Right atrium auricular region (tissue), 2 donors: ENCODE data around the gene CTCFL. TPM values are rescaled to one million over a fixed set of nuclear protein-coding genes. Genes with fewer than 3 reads are reported as not detected.

Experiments
- DNase-seq: peaks from one replicate; pipeline ENCODE4 v3.0.0-alpha.2; 2019; ENCODE audit warnings: low spot score
- H3K27ac ChIP-seq, 2 donors: fragments of 200-600 bp; sonication (generic); 1 replicate in 1 of 2; 2 replicates in 1 of 2; pipeline ENCODE4 v1.5.1; 2016 to 2019
- H3K27me3 ChIP-seq, 2 donors: fragments of 200-600 bp; sonication (generic); one replicate each; pipeline versions ENCODE4 v1.5.1 to v1.6.0; 2017 to 2019
- H3K36me3 ChIP-seq: fragments of 200-600 bp; sonication (generic); one replicate; pipeline ENCODE4 v1.5.1; 2016
- H3K4me1 ChIP-seq, 2 donors: fragments of 200-600 bp; sonication (generic); one replicate each; pipeline versions ENCODE4 v1.5.1 to v1.6.0; 2017 to 2019
- H3K4me3 ChIP-seq, 2 donors: fragments of 200-600 bp; sonication (generic); 1 replicate in 1 of 2; 2 replicates in 1 of 2; pipeline ENCODE4 v1.5.1; 2017 to 2019; ENCODE audit warnings: mild to moderate bottlenecking in 1 of 2, moderate library complexity in 1 of 2
- H3K9me3 ChIP-seq, 2 donors: fragments of 200-600 bp; sonication (generic); one replicate each; pipeline ENCODE4 v1.5.1; 2019
- CTCF ChIP-seq, 2 donors: fragments of 200-600 bp; sonication (generic); IDR thresholded peaks; one replicate each; pipeline ENCODE4 v1.5.1; 2019; ENCODE audit warnings: antibody characterized with exemption in 2 of 2
- total RNA-seq, 2 donors: library from RNA; depleted of rRNA; stranded (reverse); fragments of >200 nt; gene quantifications; one replicate each; pipeline ENCODE4 v1.1.0, GENCODE V29; 2016

CTCFL gene
- total RNA-seq, 2 donors from 2014 or later, result not detected

DNA sequence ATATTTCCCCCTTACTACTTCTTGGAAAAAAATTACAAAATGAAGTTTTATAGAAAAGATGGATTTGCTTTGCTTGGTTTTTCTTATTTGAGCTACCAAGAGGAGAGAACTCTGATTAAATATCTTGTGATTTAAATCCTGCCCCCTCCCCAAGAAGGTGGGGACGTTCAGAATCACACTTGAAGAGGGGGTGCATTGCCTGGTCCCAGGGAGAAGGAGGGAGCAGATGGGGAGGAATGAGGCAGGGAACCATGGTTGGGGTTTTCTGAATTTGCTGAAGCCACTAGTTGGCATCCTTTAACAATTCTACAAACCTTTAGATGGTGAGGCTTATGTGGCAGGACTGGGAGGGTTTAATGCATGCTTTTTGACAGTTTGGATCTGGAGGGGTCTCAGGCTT lies 41.5 kb upstream of the CTCFL start:
- H3K36me3 ChIP-seq, result no peaks in the 10 kb centered on the region
- no peaks in the 10 kb centered on the region for H3K9me3 ChIP-seq
- TF ChIP-seq CTCF (IDR thresholded peaks at IDR 0.05), result no peak
- DNase-seq, result no peak
- no peak overlapping the region for H3K4me3 ChIP-seq
- H3K27me3 ChIP-seq, result no peaks in the 10 kb centered on the region
- H3K4me1 ChIP-seq, result no peaks in the 10 kb centered on the region
- H3K27ac ChIP-seq, result no peak overlapping the region

DNA sequence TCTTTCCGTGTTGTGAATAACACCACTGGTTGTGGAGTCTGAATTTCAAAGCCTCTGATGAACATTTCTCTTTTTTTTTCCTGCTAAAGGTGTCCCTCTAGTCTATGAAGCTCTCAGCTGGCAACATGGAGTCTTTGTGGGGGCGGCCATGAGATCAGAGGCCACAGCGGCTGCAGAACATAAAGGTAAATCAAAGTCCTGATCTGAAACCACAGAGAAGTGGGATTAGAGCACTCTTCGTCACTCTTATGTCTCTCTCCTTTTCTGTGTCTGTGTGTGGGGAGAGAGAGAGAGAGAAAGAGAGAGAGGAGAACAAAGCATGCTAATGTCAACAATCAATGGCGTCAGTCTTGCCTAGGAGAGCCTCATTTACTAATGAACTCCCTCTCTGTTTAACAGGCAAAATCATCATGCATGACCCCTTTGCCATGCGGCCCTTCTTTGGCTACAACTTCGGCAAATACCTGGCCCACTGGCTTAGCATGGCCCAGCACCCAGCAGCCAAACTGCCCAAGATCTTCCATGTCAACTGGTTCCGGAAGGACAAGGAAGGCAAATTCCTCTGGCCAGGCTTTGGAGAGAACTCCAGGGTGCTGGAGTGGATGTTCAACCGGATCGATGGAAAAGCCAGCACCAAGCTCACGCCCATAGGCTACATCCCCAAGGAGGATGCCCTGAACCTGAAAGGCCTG lies 40.2 kb upstream of the CTCFL start:
- Histone ChIP-seq H3K4me3 (no peak overlapping the region), H3K4me1 (no peaks in the 10 kb centered on the region), H3K9me3 (no peaks in the 10 kb centered on the region), H3K36me3 (no peaks in the 10 kb centered on the region), H3K27ac (no peak overlapping the region), H3K27me3 (no peaks in the 10 kb centered on the region)
- no peak for DNase-seq
- TF ChIP-seq CTCF (IDR thresholded peaks at IDR 0.05), result no peak

DNA sequence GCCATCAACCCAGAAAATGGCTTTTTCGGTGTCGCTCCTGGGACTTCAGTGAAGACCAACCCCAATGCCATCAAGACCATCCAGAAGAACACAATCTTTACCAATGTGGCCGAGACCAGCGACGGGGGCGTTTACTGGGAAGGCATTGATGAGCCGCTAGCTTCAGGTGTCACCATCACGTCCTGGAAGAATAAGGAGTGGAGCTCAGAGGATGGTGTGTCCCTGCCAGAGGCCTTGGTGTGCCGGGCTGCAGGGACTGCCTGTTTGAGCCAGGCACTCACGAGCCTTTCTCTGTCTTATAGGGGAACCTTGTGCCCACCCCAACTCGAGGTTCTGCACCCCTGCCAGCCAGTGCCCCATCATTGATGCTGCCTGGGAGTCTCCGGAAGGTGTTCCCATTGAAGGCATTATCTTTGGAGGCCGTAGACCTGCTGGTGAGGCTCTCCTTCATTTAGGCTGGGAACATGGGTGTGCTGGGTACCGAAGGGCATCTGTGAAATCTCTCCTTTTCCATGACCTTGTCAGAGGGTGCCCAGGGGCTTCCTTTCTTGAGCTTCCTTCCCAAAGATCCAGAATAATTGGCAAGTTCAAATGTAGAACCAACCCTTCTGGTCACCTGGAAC lies 39.4 kb upstream of the CTCFL start:
- no peaks in the 10 kb centered on the region for H3K9me3 ChIP-seq
- no peak for DNase-seq
- no peak overlapping the region for H3K27ac ChIP-seq
- no peak for TF ChIP-seq CTCF (IDR thresholded peaks at IDR 0.05)
- H3K4me1 ChIP-seq, result no peaks in the 10 kb centered on the region
- H3K36me3 ChIP-seq, result no peaks in the 10 kb centered on the region
- no peaks in the 10 kb centered on the region for H3K27me3 ChIP-seq
- H3K4me3 ChIP-seq, result no peak overlapping the region

GRCh38 chr20:57563522-57563921 lies 38.6 kb upstream of the CTCFL start:
- Histone ChIP-seq H3K9me3 (no peaks in the 10 kb centered on the region), H3K27me3 (no peaks in the 10 kb centered on the region), H3K36me3 (no peaks in the 10 kb centered on the region), H3K4me1 (no peaks in the 10 kb centered on the region), H3K4me3 (no peak overlapping the region), H3K27ac (no peak overlapping the region)
- no peak for TF ChIP-seq CTCF (IDR thresholded peaks at IDR 0.05)
- no peak for DNase-seq

GRCh38 chr20:57562541-57563465 lies 37.9 kb upstream of the CTCFL start:
- Histone ChIP-seq H3K36me3 (no peaks in the 10 kb centered on the region), H3K27ac (no peak overlapping the region), H3K4me1 (no peaks in the 10 kb centered on the region), H3K4me3 (no peak overlapping the region), H3K9me3 (no peaks in the 10 kb centered on the region), H3K27me3 (no peaks in the 10 kb centered on the region)
- TF ChIP-seq CTCF (IDR thresholded peaks at IDR 0.05), result no peak
- no peak for DNase-seq
